OCI-M2 (cell line): ENCODE measurements around the gene NOL4.

Experiments
- DNase-seq: peaks from one replicate; lab custom pipeline; 2025; ENCODE audit not compliant: unreplicated experiment; lab: John Stamatoyannopoulos, UW

The NOL4 gene

GRCh38 chr18:34194239-34194638, 30.5 kb downstream of the NOL4 start:
- no peak for DNase-seq

- no peak for DNase-seq
These were observed 34.9 kb downstream of the NOL4 start for GRCh38 chr18:34189656-34190435.
